PC-3 (cell line): ENCODE measurements around the gene KYAT1.

Experiments
- EZH2phosphoT487 ChIP-seq: fragments of 300-600 bp; sonication (generic); IDR thresholded peaks from 2 replicates; pipeline ENCODE4 v1.6.1; 2018; ENCODE audit warnings: mild to moderate bottlenecking, antibody characterized with exemption, low read length, borderline replicate concordance
- TF ChIP-seq, protein P1 (sequence below): fragments of 300-600 bp; sonication (generic); conservative IDR thresholded peaks from 2 replicates; pipeline ENCODE4 v1.5.1; 2017; ENCODE audit warnings: antibody characterized with exemption, low read depth, mild to moderate bottlenecking, low read length

- TF ChIP-seq, protein P1, sequence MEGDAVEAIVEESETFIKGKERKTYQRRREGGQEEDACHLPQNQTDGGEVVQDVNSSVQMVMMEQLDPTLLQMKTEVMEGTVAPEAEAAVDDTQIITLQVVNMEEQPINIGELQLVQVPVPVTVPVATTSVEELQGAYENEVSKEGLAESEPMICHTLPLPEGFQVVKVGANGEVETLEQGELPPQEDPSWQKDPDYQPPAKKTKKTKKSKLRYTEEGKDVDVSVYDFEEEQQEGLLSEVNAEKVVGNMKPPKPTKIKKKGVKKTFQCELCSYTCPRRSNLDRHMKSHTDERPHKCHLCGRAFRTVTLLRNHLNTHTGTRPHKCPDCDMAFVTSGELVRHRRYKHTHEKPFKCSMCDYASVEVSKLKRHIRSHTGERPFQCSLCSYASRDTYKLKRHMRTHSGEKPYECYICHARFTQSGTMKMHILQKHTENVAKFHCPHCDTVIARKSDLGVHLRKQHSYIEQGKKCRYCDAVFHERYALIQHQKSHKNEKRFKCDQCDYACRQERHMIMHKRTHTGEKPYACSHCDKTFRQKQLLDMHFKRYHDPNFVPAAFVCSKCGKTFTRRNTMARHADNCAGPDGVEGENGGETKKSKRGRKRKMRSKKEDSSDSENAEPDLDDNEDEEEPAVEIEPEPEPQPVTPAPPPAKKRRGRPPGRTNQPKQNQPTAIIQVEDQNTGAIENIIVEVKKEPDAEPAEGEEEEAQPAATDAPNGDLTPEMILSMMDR = no peak
- no peak for TF ChIP-seq EZH2phosphoT487
Measured at GRCh38 chr9:128792978-128793686, 88.6 kb downstream of the KYAT1 start.
